Hepatocyte (in vitro differentiated cells): Measurements from ENCODE around the gene PLPPR1. TPM values are rescaled to one million over a fixed set of nuclear protein-coding genes. Genes with fewer than 3 reads are reported as not detected.

Source experiments
- DNase-seq: peaks from one replicate; pipeline ENCODE4 v3.0.0-alpha.2; 2016; ENCODE audit warnings: low spot score
- H2AFZ ChIP-seq: fragments of 200-600 bp; sonication (generic); 2 replicates; pipeline ENCODE4 v1.6.0; 2016; ENCODE audit warnings: antibody characterized with exemption, mild to moderate bottlenecking
- H3K27ac ChIP-seq: fragments of 200-600 bp; sonication (generic); 2 replicates; pipeline ENCODE4 v1.5.1; 2016; ENCODE audit warnings: mild to moderate bottlenecking
- H3K27me3 ChIP-seq: fragments of 200-600 bp; sonication (generic); 2 replicates; pipeline ENCODE4 v1.6.1; 2016
- H3K36me3 ChIP-seq: fragments of 200-600 bp; sonication (generic); replicated peaks from 2 replicates; pipeline ENCODE4 v1.5.1; 2016; ENCODE audit warnings: low read depth; ENCODE audit not compliant: insufficient read depth
- H3K4me1 ChIP-seq: fragments of 200-600 bp; sonication (generic); 2 replicates; pipeline ENCODE4 v1.5.1; 2016; ENCODE audit warnings: mild to moderate bottlenecking, moderate library complexity; ENCODE audit not compliant: insufficient read depth
- H3K4me2 ChIP-seq: fragments of 200-600 bp; sonication (generic); 2 replicates; pipeline ENCODE4 v1.6.0; 2016
- H3K4me3 ChIP-seq: fragments of 200-600 bp; sonication (generic); 2 replicates; pipeline ENCODE4 v1.5.1; 2016; ENCODE audit warnings: mild to moderate bottlenecking
- H3K79me2 ChIP-seq: fragments of 200-600 bp; sonication (generic); 2 replicates; pipeline ENCODE4 v1.6.0; 2017; ENCODE audit warnings: mild to moderate bottlenecking
- H3K9me2 ChIP-seq: fragments of 200-600 bp; sonication (generic); replicated peaks from 2 replicates; pipeline ENCODE4 v1.6.0; 2017; ENCODE audit warnings: mild to moderate bottlenecking; ENCODE audit not compliant: insufficient read depth
- H3K9me3 ChIP-seq: fragments of 200-600 bp; sonication (generic); 2 replicates; pipeline ENCODE4 v1.5.1; 2016; ENCODE audit warnings: low read depth, mild to moderate bottlenecking
- H4K20me1 ChIP-seq: fragments of 200-600 bp; sonication (generic); 2 replicates; pipeline ENCODE4 v1.6.0; 2016; ENCODE audit warnings: mild to moderate bottlenecking; ENCODE audit not compliant: insufficient read depth, poor library complexity, severe bottlenecking
- EZH2 ChIP-seq: fragments of 200-600 bp; sonication (generic); IDR thresholded peaks from 2 replicates; pipeline ENCODE4 v1.6.1; 2016; ENCODE audit warnings: antibody characterized with exemption, mild to moderate bottlenecking, borderline replicate concordance
- EZH2phosphoT487 ChIP-seq: fragments of 200-600 bp; sonication (generic); IDR thresholded peaks from one replicate; pipeline ENCODE4 v1.6.1; 2018; ENCODE audit warnings: antibody characterized with exemption, mild to moderate bottlenecking, low read depth, moderate library complexity; ENCODE audit not compliant: unreplicated experiment, severe bottlenecking
- WGBS: methylation state at CpG from one replicate; pipeline ENCODE4 v1.1.6; 2016; ENCODE audit warnings: low lambda C conversion rate; ENCODE audit errors: missing lambda C conversion rate; 5-methylcytosine and 5-hydroxymethylcytosine counted together
- polyA plus RNA-seq: library from polyadenylated mRNA; unstranded; fragments of >200 nt; fragmentation: Nextera tagmentation; extraction: Ambion mirVana; gene quantifications from 2 replicates; pipeline ENCODE4 v1.2.1, GENCODE V29; 2016
- total RNA-seq: library from RNA; depleted of rRNA; stranded (reverse); fragments of >200 nt; gene quantifications from 2 replicates; pipeline ENCODE4 v1.2.3, GENCODE V29; 2014
- TF ChIP-seq, protein P1 (sequence below): fragments of 200-600 bp; sonication (generic); IDR thresholded peaks from 2 replicates; pipeline ENCODE4 v1.5.1; 2016; ENCODE audit warnings: antibody characterized with exemption, mild to moderate bottlenecking; ENCODE audit not compliant: poor library complexity

Gene PLPPR1
- total and polyA plus RNA-seq, 2 experiments from 2014 or later = 0.27 to 2.1 TPM

DNA sequence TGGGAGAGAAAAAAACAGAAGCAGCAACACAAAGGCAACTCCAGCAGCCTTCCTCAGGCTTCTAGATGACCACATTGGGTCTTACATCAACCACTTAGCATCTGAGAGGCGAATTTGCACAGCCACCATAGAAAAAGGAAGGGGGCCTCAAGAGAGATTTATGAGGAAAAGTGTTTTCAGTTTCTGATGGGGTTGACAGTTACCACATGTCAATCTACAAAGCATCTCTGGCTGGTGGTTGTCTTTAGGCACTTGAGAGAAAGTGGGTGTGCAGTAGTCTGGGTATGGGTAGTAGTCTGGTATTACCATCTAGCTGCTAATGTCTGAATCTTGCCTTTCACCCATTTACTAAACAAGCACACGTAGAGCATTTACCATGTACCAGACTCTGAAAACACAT lies 218.8 kb downstream of the PLPPR1 start:
- H4K20me1 ChIP-seq = no peaks in the 10 kb centered on the region
- no peaks in the 10 kb centered on the region for H3K36me3 ChIP-seq
- H3K4me2 ChIP-seq = no peak overlapping the region
- H3K27me3 ChIP-seq = no peaks in the 10 kb centered on the region
- no peak overlapping the region for H2AFZ ChIP-seq
- H3K79me2 ChIP-seq = no peaks in the 10 kb centered on the region
- no peak overlapping the region for H3K4me3 ChIP-seq
- DNase-seq = no peak
- no peaks in the 10 kb centered on the region for H3K4me1 ChIP-seq
- no peak overlapping the region for H3K27ac ChIP-seq
- TF ChIP-seq EZH2phosphoT487 = no peak
- 88% methylated on average over 2 of the region's 2 CpGs for WGBS
- H3K9me2 ChIP-seq = no peaks in the 10 kb centered on the region
- no peaks in the 10 kb centered on the region for H3K9me3 ChIP-seq

GRCh38 chr9:101254733-101255433 lies 226.4 kb downstream of the PLPPR1 start:
- Histone ChIP-seq H3K79me2 (no peaks in the 10 kb centered on the region), H3K27me3 (no peaks in the 10 kb centered on the region), H3K36me3 (no peaks in the 10 kb centered on the region), H3K4me3 (no peak overlapping the region), H3K27ac (no peak overlapping the region), H3K4me1 (no peaks in the 10 kb centered on the region), H3K4me2 (no peak overlapping the region), H3K9me3 (no peaks in the 10 kb centered on the region), H4K20me1 (no peaks in the 10 kb centered on the region), H3K9me2 (no peaks in the 10 kb centered on the region), H2AFZ (no peak overlapping the region)
- TF ChIP-seq, protein P1, sequence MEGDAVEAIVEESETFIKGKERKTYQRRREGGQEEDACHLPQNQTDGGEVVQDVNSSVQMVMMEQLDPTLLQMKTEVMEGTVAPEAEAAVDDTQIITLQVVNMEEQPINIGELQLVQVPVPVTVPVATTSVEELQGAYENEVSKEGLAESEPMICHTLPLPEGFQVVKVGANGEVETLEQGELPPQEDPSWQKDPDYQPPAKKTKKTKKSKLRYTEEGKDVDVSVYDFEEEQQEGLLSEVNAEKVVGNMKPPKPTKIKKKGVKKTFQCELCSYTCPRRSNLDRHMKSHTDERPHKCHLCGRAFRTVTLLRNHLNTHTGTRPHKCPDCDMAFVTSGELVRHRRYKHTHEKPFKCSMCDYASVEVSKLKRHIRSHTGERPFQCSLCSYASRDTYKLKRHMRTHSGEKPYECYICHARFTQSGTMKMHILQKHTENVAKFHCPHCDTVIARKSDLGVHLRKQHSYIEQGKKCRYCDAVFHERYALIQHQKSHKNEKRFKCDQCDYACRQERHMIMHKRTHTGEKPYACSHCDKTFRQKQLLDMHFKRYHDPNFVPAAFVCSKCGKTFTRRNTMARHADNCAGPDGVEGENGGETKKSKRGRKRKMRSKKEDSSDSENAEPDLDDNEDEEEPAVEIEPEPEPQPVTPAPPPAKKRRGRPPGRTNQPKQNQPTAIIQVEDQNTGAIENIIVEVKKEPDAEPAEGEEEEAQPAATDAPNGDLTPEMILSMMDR = no peak
- TF ChIP-seq EZH2phosphoT487 (no peak), EZH2 (no peak)
- DNase-seq = no peak
- 81% methylated on average over 1 of the region's 1 CpG for WGBS

GRCh38 chr9:101264727-101265126 lies 236.2 kb downstream of the PLPPR1 start:
- Histone ChIP-seq H3K4me2 (no peak overlapping the region), H3K79me2 (no peaks in the 10 kb centered on the region)
- no peak for DNase-seq

GRCh38 chr9:101265261-101265660 lies 236.7 kb downstream of the PLPPR1 start:
- Histone ChIP-seq H3K27ac (no peak overlapping the region), H3K79me2 (no peaks in the 10 kb centered on the region), H3K4me3 (no peak overlapping the region), H3K4me2 (no peak overlapping the region), H3K9me2 (no peaks in the 10 kb centered on the region), H3K4me1 (peaks cover 4% of the 10 kb centered on the region), H4K20me1 (no peaks in the 10 kb centered on the region), H2AFZ (no peak overlapping the region), H3K36me3 (no peaks in the 10 kb centered on the region), H3K9me3 (no peaks in the 10 kb centered on the region), H3K27me3 (no peaks in the 10 kb centered on the region)
- no peak for DNase-seq
- TF ChIP-seq EZH2phosphoT487 = no peak
- TF ChIP-seq EZH2 = no peak
- TF ChIP-seq, protein P1 = no peak

More at GRCh38 chr9:101264727-101265126, 236.2 kb downstream of the PLPPR1 start:
- Histone ChIP-seq H3K27me3 (no peaks in the 10 kb centered on the region), H4K20me1 (no peaks in the 10 kb centered on the region), H3K4me1 (peaks cover 4% of the 10 kb centered on the region), H3K4me3 (no peak overlapping the region), H3K27ac (no peak overlapping the region), H2AFZ (no peak overlapping the region), H3K9me3 (no peaks in the 10 kb centered on the region), H3K36me3 (no peaks in the 10 kb centered on the region), H3K9me2 (no peaks in the 10 kb centered on the region)
- TF ChIP-seq EZH2phosphoT487 = no peak
- TF ChIP-seq EZH2 = no peak
- TF ChIP-seq, protein P1 = no peak
